Measurements from ENCODE around the gene MMP11.
A peak's percentile ranks its signal among the peaks of the same experiment; 100 is the strongest.

Gene MMP11

DNA sequence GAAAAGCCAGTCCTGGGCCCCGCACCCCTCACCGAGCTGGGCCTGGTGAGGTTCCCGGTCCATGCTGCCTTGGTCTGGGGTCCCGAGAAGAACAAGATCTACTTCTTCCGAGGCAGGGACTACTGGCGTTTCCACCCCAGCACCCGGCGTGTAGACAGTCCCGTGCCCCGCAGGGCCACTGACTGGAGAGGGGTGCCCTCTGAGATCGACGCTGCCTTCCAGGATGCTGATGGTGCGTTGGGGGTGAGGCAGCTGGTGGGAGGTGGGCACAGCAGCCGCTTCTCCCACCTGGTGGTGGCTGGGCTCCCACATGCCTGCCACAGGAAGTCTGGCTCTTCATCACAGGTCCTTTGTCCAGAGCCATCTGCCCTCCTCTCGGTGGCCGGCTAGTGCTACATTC, 9.6 kb downstream of the MMP11 start:
- no peak for DNase-seq

DNA sequence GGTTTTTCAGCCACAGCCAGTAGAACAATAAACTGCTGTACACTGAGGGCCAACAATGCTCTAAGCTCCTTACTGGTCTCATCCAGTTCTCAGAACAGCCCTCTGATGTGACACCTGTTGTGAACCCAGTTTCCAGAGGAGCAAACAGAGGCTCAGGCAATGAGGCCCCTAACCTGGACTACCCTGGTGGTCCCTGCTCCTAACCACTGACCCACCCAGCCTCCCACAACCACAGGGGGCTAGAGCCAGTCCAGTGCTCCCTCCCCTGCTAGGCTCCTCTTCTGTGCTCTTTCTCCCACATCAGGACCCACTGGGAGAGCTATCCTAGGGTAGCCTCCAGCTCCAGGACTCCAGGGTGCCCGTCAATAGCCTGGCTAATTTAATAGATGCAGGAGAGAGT, 10.1 kb downstream of the MMP11 start:
- DNase-seq = no peak

DNA sequence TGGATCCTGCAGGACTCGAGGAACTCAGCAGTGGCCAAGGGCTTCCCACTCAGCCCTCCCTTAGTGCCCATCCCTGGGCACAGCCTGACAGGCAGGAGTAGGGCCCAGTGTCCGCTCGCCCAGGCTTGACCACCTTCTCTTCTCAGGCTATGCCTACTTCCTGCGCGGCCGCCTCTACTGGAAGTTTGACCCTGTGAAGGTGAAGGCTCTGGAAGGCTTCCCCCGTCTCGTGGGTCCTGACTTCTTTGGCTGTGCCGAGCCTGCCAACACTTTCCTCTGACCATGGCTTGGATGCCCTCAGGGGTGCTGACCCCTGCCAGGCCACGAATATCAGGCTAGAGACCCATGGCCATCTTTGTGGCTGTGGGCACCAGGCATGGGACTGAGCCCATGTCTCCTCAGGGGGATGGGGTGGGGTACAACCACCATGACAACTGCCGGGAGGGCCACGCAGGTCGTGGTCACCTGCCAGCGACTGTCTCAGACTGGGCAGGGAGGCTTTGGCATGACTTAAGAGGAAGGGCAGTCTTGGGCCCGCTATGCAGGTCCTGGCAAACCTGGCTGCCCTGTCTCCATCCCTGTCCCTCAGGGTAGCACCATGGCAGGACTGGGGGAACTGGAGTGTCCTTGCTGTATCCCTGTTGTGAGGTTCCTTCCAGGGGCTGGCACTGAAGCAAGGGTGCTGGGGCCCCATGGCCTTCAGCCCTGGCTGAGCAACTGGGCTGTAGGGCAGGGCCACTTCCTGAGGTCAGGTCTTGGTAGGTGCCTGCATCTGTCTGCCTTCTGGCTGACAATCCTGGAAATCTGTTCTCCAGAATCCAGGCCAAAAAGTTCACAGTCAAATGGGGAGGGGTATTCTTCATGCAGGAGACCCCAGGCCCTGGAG, 10.9 kb downstream of the MMP11 start:
- no peak for DNase-seq

DNA sequence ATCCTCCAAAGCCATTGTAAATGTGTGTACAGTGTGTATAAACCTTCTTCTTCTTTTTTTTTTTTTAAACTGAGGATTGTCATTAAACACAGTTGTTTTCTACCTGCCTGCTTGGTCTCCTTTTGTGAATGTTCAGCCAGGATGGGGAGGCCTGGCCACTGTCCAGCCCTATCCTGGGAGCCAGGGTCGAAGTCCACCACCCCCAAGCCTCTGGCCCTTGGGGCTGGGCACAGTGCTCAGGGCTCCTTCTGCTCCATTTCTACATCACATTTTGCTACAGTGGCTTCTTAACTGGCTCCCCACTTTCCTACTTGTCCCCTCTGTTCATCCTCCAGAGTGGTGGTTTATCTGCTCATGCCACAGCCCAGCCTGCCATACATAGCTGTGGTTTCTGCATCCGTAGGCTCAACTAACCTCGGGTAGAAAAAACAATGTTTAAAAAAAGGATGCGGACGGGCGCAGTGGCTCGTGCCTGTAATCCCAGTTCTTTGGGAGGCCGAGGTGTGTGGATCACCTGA, 11.6 kb downstream of the MMP11 start:
- no peak for DNase-seq

DNA sequence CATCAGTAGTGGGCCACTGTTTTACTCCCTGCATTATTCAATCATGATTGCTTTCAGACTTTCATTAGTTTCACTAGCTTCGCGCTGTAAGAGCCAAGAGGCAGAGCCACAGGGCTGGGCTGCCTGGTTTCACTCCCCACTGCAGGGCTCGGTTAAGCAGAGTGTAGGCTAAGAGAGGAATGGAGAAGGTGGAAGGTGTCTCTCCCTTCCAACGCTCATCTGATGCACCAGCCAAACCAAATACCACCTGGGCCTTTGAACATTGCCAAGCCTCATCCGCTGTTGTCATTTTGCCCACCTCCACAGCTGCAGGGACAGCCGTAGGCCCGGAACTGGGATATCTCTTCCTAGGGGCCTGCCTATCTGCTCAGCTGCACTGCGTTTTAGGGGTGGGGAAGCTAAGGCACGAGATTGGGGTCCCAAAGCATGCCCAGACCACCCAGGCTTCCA, 13.6 kb downstream of the MMP11 start:
- no peak for DNase-seq

DNA sequence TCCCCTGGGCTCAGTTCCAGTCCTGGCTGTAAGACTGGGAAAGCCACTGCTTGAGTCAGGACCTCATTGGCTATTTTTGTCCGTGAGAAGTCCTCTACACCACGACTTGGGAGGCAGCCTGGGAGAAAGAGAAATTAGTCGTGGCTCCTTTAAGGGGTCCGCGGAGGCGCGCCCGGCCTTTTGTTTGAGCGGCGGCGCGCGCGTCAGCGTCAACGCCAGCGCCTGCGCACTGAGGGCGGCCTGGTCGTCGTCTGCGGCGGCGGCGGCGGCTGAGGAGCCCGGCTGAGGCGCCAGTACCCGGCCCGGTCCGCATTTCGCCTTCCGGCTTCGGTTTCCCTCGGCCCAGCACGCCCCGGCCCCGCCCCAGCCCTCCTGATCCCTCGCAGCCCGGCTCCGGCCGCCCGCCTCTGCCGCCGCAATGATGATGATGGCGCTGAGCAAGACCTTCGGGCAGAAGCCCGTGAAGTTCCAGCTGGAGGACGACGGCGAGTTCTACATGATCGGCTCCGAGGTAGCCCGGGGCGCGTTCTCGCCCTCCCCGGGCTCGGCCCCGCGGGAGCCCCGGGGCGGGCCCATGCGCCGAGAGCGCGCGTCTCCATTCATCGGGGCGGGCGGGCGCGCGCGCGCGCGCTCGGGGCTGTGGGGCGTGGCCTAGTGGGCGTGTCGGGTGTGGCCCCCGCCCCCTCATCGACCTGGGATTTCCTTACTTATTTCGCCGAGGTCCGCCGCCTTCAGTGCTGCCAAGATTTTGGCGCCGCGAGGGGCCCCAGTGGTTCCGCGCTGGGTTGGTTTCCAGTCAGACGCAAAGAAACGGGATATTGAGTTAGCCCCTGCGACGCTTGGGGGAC, 14.3 kb downstream of the MMP11 start, which contains the start of gene SMARCB1:
Gene SMARCB1, plus strand, starts transcription at position 215 of the 848 bp plus-strand sequence. Its CDS starts 204 bp downstream, at position 419.
- DNase-seq = peak; percentile 90

DNA sequence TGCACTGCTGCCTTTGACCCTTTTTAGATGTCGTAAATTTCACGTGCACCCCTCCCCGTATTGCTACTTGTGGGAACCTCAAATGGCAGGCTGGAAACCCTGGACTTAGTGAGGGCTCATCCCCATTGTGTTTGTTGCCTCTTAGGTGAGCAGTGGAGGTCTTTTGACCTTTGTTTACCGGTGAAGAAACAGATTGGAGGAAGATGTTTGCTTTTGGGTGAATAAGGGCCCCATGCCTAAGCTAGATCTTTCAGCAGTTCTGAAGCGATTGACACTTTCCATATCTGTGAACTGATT, 14.9 kb downstream of the MMP11 start:
- DNase-seq = no peak

DNA sequence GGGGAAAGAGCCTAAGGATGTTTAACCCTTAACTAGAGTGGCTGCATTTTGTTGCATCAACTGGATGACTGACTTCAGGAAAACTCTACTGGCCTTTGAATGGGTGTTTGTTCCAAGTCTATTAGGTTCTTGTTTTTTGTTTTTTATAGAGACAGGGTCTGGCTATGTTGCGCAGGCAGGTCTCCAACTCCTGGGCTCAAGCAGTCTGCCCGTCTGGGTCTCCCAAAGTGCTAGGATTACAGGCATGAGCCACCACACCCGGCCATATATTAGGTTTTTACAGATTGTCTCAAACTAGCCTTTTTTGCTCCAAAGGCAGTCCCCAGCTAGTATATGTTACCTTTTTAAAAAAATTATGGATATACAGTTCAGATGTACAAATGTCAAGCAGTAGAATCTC, 15.3 kb downstream of the MMP11 start:
- DNase-seq = no peak

DNA sequence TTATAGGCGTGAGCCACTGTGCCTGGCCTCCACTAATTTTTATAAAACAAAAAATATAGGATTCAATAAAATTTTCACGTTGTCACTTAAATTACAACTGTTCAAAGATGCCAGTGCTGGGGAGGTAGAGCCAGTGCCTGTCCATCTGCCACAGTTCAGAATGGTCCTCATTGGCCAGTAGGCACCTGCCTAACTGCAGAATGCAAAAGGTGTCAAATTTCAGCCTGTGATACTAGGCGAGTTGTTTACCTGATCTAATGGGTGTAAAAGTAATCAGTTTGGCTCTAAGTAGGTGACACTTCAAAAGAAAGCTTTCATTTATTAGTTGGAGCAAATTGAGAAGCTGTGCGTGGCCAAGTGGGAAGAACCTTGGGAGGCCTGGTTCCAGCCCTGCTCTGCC, 16.5 kb downstream of the MMP11 start:
- DNase-seq = no peak

DNA sequence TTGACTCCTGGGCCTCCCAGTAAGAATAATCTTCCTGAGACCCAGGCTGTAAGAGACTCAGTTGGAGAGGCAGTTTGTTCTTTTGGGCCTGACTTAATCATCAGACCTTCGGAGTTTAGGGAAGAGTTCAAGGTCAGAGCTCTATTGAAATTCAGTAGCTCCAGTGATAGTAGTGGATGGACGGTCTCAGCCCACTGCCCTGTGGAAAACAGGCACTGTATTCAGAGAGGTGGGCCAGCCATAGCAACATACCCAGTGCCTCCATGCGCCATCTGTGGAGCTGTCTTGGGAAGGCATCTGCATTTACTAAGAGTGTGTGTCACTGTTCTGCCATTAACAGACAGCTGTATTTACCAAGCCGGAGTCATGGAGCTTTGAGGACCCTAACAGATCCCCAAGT, 17.0 kb downstream of the MMP11 start:
- no peak for DNase-seq

DNA sequence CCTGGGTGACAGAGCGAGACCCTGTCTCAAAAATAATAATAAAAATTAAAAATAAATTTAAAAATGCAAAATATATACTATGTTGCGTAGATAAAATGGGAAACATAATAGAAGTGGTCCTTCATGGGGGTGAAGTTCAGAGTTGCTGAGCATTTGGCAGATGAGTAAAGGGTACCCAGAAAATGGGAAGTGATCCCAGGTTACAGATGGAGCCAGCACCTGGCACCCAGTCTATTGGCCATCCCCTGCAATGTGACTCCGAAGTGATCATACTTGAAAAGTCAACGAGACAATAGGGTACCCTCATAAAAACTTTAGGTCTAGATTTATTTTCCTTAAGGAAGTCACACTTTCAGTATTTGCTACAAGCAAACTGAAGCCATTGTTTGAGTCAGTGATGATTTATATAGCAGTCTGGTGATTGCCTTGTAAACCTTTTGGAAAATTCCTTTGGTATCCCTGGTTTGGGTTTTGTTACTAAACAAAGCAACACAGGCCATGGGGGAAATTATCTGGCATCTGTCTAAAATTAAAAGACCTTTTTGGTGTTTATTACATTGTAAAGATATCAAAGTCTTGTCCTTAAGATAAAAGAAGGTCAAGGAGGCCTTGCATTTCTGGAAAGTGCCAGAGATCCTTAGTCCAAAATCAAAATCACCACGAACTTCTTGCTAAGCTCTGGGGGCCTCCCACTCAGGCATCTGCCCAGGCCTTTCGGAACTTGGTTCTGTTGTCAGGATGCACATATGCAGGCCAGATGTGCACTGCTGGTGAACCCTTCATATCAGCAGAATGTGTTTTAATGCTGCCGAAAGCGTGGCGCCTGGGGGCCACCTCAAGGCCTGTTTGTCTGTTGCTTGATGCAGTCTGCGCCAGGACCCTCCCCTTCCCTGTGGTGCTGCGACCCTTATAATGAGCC, 18.4 kb downstream of the MMP11 start:
- DNase-seq = no peak

DNA sequence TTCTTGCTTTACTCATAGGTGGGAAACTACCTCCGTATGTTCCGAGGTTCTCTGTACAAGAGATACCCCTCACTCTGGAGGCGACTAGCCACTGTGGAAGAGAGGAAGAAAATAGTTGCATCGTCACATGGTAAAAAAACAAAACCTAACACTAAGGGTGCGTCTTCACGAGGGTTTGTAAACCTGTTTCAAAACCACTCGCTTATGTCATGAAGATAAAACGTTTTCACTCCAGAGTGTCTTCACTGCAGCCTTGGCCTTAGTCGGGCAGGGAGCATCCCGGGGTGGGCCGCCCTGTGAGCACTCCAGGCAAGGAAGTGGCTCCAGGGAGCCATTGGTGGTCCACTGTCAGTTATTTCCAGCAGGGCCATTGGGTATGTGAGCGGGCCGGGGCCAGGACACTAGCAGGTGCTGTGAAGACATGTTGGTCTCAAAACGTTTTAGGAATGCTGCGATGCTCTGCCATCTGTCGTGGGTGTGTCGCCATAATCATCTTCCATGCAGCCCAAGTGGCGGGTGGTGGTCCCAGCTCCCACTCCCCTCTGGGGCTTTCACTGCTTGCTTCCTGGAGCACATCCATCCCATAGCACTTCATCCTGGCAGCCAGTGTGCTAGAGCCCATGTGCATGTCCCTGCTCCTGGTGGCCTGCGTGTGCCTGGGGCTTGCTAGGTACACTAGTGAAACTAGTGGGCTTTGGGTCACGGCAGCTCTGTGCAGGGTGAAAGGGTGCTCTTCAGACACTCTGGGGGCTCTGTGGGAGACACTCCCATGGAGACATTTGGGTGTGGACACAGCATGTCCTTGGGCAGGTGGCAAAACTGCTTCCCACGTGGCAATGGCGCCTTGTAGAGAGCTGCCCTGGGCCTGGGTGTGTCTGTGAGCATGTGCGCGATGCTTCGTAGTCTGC, 19.3 kb downstream of the MMP11 start:
- no peak for DNase-seq

DNA sequence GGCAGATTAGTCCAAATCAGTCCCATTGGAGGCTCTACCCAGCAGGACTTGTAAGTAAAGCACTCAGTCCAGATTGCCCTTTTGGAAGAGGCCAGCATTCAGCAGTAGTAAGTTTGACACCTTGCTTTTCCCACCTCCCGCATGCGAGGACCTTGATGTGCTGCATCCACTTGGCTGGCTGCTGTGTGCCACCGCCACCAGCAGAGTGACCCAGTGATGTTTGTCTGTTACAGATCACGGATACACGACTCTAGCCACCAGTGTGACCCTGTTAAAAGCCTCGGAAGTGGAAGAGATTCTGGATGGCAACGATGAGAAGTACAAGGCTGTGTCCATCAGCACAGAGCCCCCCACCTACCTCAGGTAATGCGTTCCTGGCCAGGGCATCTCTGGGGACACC, 20.7 kb downstream of the MMP11 start:
- no peak for DNase-seq

DNA sequence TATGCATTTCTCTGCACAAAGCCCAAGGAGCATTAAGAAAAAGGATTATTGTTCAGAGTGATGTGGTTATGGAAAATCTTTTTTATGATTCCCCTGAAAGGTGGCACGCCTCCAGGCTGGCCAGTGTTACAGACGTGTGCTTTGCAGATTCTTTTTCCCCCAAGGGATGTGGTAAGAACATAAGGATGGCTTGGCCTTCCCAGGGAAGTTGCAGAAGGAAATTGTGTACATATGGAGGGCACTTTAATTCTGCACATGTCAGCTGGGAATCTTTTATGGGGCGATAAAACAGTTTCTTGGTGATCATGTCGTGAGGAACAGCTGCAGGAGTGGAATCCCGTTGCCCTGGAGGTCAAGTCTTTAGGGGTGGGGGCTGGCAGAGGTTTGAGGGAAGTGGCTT, 23.8 kb downstream of the MMP11 start:
- DNase-seq = no peak

DNA sequence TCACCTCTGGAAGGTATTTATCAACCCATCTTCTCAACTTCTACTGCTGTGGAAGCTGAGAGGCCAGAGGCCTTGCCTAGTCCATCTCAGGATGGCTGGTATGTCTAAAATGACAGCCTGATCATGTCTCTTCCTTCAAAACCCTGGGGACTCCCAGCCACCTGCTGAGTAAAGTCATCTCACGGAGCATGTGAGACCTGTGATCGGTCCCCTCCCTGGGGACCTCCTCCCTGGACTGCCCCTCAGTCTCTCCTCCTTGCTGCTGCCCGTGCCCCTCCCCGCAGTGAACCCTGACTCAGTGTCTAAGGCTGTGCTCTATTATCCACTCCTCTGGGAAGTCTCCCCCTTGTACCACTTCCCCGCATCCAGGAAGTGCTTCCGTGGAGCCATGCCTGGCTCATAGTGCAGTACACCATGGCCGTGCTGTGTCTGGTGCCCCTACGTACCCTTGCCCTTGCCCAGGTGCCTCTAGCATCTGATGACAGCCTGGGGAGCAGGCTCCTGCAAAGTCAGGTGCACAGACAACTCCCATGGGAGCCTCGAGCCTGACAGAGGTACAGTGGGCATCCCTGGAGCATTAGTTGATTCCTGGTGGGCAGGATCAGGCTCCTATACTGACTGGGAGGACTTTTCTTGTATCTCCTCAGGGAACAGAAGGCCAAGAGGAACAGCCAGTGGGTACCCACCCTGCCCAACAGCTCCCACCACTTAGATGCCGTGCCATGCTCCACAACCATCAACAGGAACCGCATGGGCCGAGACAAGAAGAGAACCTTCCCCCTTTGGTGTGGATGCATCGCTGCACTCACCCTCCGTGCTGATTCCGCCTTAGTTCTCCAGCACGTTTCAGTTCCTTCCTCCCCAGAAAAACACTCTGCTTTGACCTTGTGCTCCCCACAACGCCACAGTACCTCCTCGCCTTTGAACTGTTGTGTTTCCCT, 27.9 kb downstream of the MMP11 start:
- DNase-seq = no peak

DNA sequence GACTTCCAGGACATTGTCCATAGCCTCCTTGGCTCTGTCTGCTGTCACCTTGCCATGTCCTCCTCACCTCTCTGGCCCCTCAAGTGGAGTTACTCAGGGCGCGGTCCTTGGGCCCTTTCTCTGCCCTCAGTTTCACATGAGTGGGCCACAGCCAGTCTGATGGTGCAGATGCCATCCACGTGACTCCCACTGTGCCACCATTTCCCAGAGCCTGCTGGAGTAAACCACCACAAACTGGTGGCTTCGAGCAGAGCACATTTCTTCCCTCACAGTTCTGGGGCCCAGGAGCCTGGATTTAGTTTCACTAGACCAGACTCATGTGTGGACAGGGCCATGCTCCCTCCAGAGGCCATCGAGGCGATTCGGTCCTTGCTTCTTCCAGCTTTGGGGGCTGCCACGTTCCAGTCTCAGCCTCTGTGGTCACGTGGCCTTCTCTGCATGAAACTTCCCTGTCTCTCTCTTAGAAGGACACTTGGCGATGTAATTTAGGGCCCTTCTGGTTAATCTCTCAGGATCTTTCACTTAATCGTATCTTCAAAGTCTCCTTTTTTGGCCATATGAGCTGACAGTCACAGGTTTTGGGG, 28.7 kb downstream of the MMP11 start:
- DNase-seq = no peak

DNA sequence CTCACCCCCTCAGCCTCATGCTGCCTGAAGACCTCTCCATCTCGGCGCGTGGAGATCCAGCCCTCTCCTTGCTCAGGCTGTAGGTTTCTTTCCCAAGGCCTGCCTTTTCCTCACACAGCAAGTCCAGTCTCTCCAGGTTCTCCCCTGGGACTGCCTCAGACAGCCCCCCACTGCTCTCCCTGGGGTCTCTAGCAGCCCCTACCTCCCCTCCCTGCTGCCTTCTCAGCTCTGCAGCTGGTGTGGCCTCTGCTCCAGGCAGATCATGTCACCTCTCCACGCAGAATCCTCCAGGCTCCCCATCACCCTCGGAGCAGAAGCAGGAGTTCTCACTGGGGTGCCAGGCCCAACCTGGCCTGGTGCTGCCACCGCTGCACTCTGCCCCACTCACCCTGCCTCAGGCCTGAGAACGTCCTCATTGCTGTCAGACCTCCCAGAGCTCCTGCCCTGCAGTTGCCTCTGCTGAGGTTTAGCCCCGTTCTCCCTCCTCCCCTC, 29.3 kb downstream of the MMP11 start:
- no peak for DNase-seq

DNA sequence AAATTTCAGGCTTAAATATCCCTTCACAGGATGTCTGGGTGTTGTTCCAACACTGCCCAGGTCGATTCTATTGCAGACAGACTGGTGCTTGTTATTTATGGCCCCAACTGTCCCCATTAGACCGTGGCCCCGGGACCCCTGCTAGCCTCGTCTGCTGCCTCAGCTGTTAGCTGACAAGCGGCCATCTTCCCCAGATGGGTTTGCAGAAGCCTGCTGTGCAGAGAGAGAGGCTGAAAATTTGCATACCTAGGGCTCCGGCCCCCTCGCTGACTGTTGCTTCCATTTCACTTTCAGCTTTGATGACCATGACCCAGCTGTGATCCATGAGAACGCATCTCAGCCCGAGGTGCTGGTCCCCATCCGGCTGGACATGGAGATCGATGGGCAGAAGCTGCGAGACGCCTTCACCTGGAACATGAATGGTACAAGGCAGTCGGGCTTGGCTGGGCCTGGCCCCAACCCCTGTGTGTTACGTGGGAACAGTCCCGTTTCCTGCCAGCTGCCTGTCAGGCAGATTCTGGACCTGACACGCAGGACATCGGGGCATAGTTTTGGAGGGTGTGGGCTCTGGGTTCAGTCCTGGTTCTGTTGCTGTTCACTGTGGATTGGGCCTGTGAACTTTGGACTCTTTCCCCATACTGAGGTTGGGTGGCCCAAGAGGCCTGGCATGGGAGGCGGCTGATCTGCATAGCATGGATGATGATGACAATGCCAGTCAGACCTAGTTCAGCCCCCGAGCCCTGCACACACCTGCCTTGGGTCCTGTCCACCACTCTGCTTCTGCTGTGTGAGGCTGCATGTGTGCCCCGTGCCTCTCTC, 30.6 kb downstream of the MMP11 start:
- no peak for DNase-seq

DNA sequence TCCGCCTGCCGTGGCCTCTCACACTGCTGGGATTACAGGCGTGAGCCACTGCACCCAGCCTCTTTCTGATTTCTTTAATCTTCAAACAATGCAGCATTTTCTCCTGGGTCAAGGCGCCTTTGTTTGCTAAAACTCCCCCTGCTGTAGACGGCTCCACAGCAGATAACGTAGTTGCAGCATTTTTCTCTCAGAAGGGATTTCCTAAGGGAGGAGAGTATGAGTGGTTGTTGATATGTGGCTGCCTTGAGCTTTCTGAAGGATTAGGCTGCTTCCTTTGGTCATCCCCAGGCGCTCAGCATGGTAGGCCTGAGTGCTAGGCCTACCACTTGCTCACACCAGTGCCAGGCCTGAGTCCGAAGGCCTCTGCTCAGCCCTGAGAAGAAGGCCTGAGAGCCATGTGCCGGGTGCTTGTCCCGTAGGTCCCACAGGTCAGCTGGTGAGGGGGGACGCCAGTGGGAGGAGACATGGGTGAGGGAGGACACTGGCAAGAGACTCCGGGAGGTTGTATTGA, 32.2 kb downstream of the MMP11 start:
- no peak for DNase-seq
